Stimulated activated CD4-positive, alpha-beta T cell treated with anti-CD3 and anti-CD28 coated beads, Interleukin-12 subunit alpha, Interleukin-12 subunit beta, amount 100 ng/mL, for 24 hours (primary cell): Measurements from ENCODE around the gene SLU7.
A peak's percentile ranks its signal among the peaks of the same experiment; 100 is the strongest.
"Not testable (repeated sequence)": the region's sequence is repeated elsewhere in the genome, so short reads cannot be mapped to it uniquely, and the experiment has no call there.

ENCODE experiments used
- DNase-seq, 2 experiments: peaks; one replicate each; pipeline ENCODE4 v3.0.0-alpha.2; 2020; ENCODE audit warnings: low read depth in 2 of 2

Gene SLU7

DNA sequence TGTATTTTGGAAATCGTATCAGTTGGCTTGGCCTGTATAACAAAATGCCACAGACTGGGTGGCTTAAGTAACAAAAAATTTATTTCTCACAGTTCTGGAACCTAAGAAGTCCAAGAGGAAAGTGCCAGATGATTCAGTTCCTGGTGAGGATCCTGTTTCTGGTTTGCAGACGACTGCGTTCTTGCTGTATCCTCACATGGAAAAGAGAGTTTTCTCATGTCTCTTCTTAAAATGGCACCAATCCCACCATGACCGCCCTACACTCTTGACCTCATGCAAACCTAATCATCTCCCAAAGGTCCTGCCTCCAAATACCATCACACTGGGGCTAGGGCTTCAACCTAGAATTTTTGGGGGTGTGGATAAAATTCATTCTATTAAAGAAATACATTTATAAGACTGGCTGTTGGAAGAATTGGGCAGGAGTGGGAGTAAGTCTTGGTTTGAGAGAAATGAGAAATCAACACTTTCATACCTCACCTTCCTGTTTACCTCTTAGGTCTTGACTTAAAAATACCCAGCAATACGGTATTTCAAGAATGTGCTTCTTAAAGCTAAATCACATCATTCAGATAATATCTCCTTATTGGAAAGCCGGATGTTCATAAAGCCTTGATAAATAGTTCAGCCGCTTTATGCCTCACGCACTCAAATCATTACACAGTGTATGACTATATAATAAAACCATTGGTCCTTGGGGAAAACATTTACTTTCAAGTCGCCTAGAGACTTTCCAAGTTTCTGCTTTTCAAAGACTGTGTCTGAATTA, 31.5 kb upstream of the SLU7 start:
- no peak for DNase-seq

DNA sequence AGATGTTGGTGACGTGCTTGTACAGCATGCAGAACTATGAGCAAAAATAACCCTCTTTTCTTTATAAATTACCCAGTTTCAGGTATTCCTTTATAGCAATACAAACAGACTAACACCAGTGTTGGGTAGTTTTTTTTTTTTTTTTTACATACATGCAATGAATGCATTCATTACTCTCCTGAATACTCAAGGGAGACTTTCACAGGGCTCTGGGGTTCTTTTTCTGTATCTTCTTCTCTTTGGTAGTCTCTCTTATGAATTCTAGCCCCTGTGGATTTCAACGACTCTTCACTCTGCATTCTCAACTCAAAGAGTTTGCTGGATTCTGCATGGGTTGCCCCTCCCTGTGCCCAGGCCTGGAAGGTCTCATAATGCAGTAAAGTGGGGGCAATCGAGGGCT, 30.6 kb upstream of the SLU7 start:
- no peak for DNase-seq

GRCh38 chr5:160448886-160449285, 30.0 kb upstream of the SLU7 start:
- no peak for DNase-seq

GRCh38 chr5:160445751-160446150, 26.9 kb upstream of the SLU7 start:
- DNase-seq = no peak

DNA sequence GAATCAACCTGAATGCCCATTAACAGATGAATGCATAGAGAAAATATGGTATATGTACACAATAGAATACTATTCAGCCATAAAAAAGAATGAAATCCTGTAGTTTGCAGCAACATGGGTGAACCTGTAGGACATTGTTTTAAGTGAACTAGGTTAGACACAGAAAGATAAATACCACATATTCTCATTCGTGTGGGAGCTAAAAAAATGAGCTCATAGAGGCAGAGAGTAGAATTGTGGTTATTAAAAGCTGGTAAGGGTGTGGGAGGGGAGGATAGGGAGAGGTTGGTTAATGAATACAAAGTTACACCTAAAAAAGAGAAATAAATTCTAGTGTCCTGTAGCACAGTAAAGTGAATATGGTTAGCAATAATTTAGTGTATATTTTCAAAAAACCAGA, 26.3 kb upstream of the SLU7 start:
- no peak for DNase-seq

- no peak for DNase-seq
Measured at GRCh38 chr5:160444407-160444806, 25.5 kb upstream of the SLU7 start.

DNA sequence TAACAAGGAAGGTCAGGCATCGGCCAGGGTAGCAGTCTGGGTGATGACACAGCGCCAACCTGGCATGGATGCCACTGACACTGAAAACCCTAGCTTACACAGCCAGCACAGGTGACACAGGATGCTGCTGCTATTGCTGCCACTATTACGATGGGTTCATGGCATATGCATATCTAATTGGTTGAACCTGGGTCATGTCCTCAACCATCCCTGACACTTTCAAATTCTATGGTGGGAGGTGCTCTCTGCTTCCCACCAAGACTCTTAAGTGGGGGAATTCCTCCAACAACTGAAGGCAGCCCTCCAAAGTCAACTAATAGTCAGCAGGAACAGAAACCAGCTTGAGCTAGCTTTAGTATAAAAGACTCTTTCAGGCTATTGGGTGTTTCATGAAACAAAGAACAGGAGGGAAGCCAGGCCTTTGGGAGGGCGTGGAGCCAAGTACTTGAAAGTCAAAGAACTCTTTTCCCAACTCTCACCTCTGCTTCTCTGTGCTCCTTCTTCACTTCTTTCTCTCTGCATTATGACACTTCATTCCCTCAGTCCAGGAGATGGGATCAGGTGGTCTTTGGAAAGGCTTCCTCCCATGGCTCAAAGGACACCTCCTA, 24.0 kb upstream of the SLU7 start:
- no peak for DNase-seq

DNA sequence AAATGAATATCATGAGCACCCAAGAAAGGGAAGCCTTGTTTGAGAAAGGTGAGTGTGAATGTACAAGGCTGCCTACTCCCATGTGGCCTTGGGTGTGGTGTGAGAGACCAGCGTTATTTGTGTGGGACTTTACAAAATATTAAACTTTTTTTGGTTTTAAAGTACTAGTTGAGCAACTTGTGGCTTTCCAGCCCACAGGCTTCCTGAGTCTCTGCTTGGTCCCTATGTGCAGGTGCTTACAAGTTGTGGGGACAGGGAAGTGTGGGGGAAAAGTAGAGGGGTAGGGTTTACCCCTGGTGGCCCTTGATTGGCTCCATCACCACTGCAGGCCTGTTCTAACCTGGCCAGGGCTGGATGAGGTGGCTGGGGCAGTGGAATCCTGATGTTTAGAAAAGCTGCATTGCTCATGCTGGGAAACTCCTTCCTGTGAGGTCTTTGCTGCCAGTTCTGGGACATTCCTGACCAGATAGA, 22.5 kb upstream of the SLU7 start:
- no peak for DNase-seq

- peak; percentile 82 to 91 for DNase-seq
Measured at GRCh38 chr5:160439205-160439600, 20.3 kb upstream of the SLU7 start.

GRCh38 chr5:160438316-160439204, 19.7 kb upstream of the SLU7 start:
- peak; percentile 24 to 41 for DNase-seq

- DNase-seq = no peak
Measured at GRCh38 chr5:160437271-160437670, 18.4 kb upstream of the SLU7 start.

DNA sequence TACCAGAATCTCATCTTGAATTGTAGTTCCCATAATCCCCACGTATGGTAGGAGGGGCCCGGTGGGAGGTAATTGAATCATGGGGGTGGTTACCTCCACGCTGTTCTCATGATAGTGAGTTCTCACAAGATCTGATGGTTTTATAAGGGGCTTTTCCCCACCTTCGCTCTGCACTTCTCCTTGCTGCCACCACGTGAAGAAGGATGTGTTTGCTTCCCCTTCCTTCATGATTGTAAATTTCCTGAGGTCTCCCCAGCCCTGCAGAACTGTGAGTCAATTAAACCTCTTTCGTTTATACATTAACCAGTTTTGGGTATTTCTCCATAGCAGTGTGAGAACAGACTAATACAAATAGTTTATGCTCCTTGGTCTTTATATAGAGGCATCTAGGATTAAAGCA, 17.8 kb upstream of the SLU7 start:
- DNase-seq = not testable (repeated sequence)

GRCh38 chr5:160436017-160436416, 17.1 kb upstream of the SLU7 start:
- no peak for DNase-seq

DNA sequence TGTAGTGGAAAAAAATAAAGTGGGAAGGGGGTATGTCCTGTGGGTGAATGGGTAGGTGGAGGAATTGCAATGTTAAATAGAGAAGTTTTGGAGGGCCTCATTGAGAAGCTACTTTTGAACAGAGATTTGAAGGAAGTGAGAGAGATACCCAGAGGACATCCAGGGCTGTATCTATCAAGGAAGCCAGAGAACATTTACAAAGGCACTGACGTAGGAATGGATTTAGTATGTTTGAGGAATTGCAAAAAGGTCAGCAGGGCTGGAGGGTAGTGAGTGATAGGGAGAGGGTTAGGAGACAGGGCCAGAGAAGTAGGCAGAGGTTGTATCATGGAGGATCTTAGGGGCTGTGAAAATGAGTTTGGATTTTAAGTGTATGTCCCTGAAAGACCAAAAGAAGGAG, 16.7 kb upstream of the SLU7 start:
- no peak for DNase-seq

DNA sequence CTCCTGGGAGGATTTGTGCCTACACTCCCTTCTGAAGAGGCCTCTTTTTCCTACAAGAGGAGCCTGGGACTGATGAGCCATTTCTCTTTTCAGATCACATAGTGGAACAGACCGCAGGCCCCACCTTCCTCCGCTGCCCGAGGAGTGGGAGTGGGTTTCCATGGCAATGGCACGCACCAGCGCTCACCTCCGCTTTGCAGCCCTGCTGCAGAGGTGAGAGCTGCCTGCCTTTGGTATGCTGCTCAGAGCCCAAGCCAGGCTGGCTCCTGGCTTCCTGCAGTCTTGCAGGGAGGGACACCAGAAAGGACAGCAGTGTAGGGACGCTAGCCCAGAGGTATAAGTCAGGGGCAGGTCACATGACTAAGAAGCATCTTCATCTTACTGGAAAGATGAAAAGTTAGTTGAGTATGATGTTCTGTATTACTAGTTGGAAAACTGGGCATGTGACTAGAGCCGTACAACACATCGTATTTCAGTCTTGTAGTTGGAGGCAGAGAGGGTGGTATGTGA, 15.2 kb upstream of the SLU7 start:
- peak in 1 of 2 experiments; percentile 12 for DNase-seq

DNA sequence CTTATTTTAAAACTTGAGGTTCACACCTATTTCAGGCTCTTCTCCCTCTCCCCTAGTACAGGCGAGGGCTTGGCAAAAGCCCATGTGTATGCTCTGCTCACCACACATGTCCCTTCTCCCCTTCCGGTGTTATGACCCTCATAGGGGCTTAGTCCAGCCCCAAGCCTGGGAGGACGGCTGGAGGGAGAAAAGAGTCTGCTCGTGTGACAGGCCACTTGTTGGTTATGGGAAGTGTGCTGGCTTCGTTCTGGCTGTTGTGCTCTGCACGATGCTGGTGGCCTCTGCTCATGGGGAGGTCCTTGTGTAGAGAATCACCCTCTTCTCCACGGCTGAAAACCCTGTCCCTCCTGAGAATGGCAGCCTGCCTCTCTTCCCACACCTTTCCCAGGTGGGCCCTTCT, 13.9 kb upstream of the SLU7 start:
- no peak for DNase-seq

DNA sequence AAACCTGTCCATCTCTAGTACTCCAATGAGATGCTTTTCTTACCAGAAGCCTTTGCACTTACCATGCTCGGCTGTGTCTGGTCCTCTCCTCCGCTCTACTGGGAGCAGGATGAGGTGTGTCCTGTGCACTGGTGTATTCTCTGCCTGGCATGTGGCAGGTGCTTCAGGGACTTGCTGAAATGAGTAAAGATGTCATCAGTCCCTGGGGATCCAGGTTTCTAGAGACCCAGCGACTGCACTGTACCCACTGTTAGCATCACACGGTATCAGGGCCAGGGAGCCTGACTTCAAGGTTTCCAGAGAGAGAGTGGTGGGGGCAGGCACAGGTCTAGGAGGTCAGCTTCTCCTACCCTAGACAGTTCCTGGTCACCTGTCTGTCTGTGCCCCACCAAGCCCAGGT, 13.3 kb upstream of the SLU7 start:
- no peak for DNase-seq

DNA sequence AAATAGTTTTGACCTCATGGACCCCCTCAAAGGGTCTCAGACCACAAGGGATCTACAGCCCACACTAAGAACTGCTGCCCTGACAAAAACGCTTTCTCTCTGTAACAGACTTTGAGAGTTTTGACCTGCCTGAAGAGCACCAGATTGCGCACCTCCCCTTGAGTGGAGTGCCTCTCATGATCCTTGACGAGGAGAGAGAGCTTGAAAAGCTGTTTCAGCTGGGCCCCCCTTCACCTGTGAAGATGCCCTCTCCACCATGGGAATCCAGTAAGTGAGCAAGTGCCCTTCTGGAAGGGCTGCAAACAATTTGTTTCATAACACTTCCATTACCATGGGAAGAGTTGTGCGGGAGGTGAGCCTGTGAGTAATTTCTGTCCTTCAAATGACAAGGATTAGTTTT, 8.7 kb upstream of the SLU7 start:
- no peak for DNase-seq

- no peak for DNase-seq
Measured at GRCh38 chr5:160423099-160423498, 4.2 kb upstream of the SLU7 start.

DNA sequence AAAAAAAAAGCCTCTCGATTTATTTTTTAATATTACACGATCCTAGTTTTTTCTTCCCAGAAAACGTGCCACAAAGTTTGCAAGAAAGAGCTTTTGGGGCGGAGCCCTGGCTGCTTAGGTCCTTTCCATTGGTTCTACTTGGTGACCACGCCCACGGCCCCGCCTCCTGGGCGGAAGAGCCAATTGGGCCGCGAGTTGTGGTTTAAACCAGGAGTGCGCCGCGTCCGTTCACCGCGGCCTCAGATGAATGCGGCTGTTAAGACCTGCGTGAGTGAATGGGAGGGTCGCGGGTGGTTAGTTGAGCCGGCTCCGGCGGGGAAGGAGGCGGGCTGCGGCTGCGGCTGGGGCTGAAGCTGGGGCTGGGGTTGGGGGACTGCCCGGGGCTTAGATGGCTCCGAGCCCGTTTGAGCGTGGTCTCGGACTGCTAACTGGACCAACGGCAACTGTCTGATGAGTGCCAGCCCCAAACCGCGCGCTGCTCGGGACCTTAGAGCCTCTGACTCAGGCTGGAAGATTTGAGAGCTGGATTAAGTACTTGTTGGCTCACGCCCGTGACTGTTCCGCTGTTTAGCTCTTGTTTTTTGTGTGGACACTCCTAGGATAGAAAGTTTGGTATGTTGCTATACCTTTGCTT, 2.9 kb upstream of the SLU7 start, which contains the start of gene PTTG1:
PTTG1 (plus strand) TSS at position 231 of the 634 bp plus-strand sequence. CDS start 458 bp downstream, outside the sequence.
- DNase-seq = peak; percentile 81 to 94

DNA sequence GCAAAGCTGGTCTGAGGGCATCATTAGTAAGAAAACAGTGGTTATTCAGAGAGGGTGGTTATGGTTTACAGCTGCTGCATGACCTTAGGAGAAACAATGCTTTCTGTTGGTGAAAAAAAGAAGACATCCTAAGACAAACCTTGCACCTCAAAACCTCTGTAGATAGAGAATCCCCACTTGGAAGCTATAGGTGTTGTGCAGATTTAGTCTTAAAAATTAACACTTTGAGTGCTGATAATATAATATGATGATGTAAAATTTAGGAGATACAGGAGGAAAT, 1.4 kb upstream of the SLU7 start:
- DNase-seq = no peak
